Prostate gland (tissue), 2 donors: Measurements from ENCODE around the gene CFAP97.

Experiments
- POLR2A ChIP-seq: fragments of 450-650 bp; IDR thresholded peaks from one replicate; pipeline ENCODE4 v1.6.1; 2016; ENCODE audit warnings: antibody characterized with exemption, mild to moderate bottlenecking
- TF ChIP-seq, protein P1 (sequence below), 4 experiments: fragments of 200-600 bp in 2 of 4; fragments of 450-650 bp in 2 of 4; sonication (generic) in 2 of 4; IDR thresholded peaks; 1 replicate in 3 of 4; 2 replicates in 1 of 4; pipeline ENCODE4 v1.5.1; 2016 to 2019; ENCODE audit warnings: antibody characterized with exemption in 4 of 4, mild to moderate bottlenecking in 2 of 4, moderate library complexity in 2 of 4

DNA sequence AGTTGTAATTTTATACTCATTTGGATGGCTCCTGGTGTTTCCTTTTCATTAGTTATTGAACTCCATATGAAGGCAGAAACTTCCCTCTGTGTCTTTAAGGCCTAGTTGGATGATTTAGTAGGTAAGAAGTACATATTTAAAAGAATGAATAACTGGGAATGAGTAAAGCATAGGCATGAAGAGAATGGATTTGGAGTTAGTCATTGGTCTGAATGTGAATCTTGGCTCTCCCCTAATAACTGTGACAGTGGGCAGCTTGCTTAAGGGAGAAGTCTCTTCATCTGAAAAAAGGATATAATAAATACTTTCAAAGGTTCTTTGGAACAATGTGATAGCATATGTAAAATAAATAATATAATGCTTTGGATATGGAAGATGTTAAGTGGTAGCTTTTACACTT, 18.8 kb upstream of the CFAP97 start:
- TF ChIP-seq, protein P1, sequence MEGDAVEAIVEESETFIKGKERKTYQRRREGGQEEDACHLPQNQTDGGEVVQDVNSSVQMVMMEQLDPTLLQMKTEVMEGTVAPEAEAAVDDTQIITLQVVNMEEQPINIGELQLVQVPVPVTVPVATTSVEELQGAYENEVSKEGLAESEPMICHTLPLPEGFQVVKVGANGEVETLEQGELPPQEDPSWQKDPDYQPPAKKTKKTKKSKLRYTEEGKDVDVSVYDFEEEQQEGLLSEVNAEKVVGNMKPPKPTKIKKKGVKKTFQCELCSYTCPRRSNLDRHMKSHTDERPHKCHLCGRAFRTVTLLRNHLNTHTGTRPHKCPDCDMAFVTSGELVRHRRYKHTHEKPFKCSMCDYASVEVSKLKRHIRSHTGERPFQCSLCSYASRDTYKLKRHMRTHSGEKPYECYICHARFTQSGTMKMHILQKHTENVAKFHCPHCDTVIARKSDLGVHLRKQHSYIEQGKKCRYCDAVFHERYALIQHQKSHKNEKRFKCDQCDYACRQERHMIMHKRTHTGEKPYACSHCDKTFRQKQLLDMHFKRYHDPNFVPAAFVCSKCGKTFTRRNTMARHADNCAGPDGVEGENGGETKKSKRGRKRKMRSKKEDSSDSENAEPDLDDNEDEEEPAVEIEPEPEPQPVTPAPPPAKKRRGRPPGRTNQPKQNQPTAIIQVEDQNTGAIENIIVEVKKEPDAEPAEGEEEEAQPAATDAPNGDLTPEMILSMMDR (IDR thresholded peaks at IDR 0.05) = no peak
- TF ChIP-seq POLR2A = no peak
